Tibial artery (tissue), 4 donors: ENCODE data around the gene BCAN.

Experiments used
- DNase-seq, 2 donors: peaks; one replicate each; pipeline ENCODE4 v3.0.0-alpha.2; 2019
- H3K27ac ChIP-seq, 2 donors: fragments of 200-600 bp; sonication (generic) in 1 of 2; 1 replicate in 1 of 2; 2 replicates in 1 of 2; pipeline ENCODE4 v1.5.1; 2018 to 2019; ENCODE audit warnings: mild to moderate bottlenecking in 1 of 2
- H3K27me3 ChIP-seq, 2 donors: fragments of 200-600 bp; sonication (generic) in 1 of 2; one replicate each; pipeline versions ENCODE4 v1.5.1 to v1.6.0; 2016 to 2019
- H3K36me3 ChIP-seq, 3 donors: fragments of 200-600 bp; sonication (generic) in 2 of 3; one replicate each; pipeline ENCODE4 v1.5.1; 2016 to 2019; ENCODE audit warnings: mild to moderate bottlenecking in 2 of 3
- H3K4me1 ChIP-seq, 4 donors: fragments of 200-600 bp; sonication (generic) in 2 of 4; 1 replicate in 3 of 4; 2 replicates in 1 of 4; pipeline ENCODE4 v1.5.1; 2016 to 2019
- H3K4me3 ChIP-seq, 2 donors: fragments of 200-600 bp; sonication (generic) in 1 of 2; 1 replicate in 1 of 2; 2 replicates in 1 of 2; pipeline ENCODE4 v1.5.1; 2018 to 2019; ENCODE audit warnings: mild to moderate bottlenecking in 2 of 2
- H3K9me3 ChIP-seq, 3 donors: fragments of 200-600 bp; sonication (generic) in 1 of 3; one replicate each; pipeline ENCODE4 v1.5.1; 2016 to 2019
- intact Hi-C: fragments of 100-400 bp; cut with DNase I; formaldehyde crosslinking; loops from one replicate; pipeline ENCODE4 v1.15.0; 2023; ENCODE audit warnings: low total_unique reads
- TF ChIP-seq, protein P1 (sequence below), 2 experiments: fragments of 200-600 bp in 1 of 2; fragments of 450-650 bp in 1 of 2; IDR thresholded peaks; one replicate each; pipeline ENCODE4 v1.5.1; 2017 to 2019; ENCODE audit warnings: antibody characterized with exemption in 2 of 2, mild to moderate bottlenecking in 1 of 2, moderate library complexity in 1 of 2

BCAN gene

DNA sequence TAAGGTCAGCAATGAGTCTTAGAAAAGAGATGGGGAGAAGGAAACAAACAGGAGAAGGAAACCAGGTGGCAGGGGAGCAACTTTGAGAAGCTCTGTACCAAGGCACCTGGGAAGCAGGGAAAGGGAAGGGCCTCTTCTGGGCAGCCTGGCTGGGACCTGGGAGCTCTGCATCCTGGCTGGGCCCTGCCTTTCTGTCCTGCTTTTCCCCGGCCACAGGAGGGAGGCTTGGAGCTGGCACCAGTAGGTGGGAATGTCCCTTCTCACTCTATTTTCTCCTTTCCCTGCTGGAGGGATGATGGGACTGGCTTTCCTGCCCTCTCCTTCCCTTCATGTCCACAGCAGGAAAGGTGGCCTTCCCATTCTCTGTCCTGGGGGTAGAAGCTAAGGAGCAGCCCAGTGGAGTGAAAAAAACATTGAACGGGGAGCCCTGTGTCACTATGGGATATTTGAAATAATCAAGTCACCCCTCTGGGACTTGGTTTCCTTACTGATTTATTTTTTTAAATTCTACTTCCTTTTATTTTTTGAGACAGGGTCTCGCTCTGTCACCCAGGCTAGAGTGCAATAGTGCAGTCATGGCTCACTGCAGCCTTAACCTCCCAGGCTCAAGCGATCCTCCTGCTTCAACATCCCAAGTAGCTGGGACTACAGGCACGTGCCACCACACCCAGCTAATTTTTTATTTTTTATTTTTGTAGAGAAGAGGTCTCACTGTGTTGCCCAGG lies 40.4 kb downstream of the BCAN start:
- Histone ChIP-seq H3K27me3 (peaks cover 0 to 79% of the 10 kb centered on the region in 2 donors), H3K36me3 (no peaks in the 10 kb centered on the region), H3K27ac (no peak overlapping the region), H3K4me3 (no peak overlapping the region), H3K9me3 (no peaks in the 10 kb centered on the region), H3K4me1 (peaks cover 0 to 12% (median 6%) of the 10 kb centered on the region in 4 donors)
- no peak for DNase-seq
- TF ChIP-seq, protein P1, sequence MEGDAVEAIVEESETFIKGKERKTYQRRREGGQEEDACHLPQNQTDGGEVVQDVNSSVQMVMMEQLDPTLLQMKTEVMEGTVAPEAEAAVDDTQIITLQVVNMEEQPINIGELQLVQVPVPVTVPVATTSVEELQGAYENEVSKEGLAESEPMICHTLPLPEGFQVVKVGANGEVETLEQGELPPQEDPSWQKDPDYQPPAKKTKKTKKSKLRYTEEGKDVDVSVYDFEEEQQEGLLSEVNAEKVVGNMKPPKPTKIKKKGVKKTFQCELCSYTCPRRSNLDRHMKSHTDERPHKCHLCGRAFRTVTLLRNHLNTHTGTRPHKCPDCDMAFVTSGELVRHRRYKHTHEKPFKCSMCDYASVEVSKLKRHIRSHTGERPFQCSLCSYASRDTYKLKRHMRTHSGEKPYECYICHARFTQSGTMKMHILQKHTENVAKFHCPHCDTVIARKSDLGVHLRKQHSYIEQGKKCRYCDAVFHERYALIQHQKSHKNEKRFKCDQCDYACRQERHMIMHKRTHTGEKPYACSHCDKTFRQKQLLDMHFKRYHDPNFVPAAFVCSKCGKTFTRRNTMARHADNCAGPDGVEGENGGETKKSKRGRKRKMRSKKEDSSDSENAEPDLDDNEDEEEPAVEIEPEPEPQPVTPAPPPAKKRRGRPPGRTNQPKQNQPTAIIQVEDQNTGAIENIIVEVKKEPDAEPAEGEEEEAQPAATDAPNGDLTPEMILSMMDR (IDR thresholded peaks at IDR 0.05): no peak
- intact Hi-C loops: no loop called here

DNA sequence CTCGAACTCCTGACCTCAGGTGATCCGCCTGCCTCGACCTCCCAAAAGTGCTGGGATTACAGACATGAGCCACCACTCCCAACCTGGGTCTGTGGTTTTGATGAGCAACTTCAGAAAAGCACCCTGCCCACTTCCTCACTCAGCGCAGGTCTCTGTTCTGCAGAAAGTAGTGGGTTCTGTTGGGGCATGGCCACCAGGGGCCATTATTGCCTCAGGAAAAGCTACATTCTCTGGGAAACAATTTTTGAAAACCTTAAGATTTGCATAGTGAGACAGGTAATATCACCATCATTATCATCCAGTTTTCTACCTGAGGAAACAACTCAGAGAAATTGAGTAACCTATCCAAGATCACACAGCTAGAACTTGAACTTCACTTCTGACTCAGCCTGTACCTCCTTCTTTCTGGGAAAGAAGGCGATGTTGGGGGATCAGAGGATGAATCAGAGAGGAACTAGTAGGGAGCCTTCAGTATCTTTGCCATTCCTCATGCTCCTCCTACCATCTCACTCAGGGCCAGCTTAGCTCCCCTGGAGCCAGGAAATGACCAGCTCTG lies 42.4 kb downstream of the BCAN start:
- intact Hi-C loops: loop anchor here (2.0 kb wide), 1 partner anchor 58 kb away; no protein-coding TSS in a partner anchor
- Histone ChIP-seq H3K36me3 (no peaks in the 10 kb centered on the region), H3K27me3 (peaks cover 0 to 69% of the 10 kb centered on the region in 2 donors)

DNA sequence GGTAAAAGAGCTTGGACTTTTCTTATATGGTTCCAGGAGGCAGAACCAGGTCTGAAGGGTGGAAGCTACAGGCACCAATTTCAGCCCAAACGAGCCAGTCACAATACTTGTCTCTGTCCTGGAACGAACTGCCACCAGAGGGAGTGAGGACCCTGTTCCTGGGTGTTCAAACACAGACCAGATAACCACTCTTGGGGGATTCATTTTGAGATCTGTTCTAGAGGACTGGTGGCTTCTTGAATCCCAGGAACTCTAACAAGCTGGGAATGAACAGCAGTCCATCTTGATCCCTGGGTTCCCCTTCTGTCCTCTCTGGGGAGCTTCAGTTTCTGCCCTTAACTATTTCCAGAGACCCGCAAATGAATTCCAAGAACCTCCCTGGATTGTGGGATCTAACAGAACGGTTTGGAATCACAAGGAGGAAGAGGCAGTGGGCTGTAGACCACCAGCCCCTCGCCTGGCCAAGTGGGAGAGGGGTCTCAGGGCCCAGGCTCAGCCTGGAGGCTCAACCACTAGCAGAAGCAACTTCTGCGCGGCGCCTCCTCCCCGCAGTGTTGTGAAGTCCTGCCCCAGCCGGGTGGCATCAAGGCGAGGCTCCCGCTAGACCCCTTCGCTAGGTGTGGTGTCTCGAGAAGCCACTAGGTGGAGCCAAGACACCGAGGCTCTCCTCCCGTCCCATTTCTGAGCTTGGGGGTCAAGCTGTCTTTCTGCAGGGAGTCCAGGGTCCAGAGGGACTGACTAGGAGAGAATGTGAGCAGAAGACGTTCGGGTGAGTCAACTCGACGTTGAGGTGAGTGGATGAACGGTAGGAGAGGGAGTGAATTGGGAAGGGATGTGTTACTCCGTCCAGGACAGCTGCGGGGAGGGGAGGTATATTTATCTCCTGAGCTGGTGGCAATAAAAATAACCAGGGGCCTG lies 47.4 kb downstream of the BCAN start:
- Histone ChIP-seq H3K27me3 (peaks cover 3 to 71% of the 10 kb centered on the region in 2 donors), H3K4me1 (peaks cover 0 to 43% (median 11%) of the 10 kb centered on the region in 4 donors), H3K36me3 (no peaks in the 10 kb centered on the region), H3K4me3 (no peak overlapping the region), H3K27ac (no peak overlapping the region), H3K9me3 (no peaks in the 10 kb centered on the region)
- peak; percentile 74 to 84 for DNase-seq
- TF ChIP-seq, protein P1 (IDR thresholded peaks at IDR 0.05): peak; percentile 94
- intact Hi-C loops: no loop called here

More for the DNA sequence above, 42.4 kb downstream of the BCAN start:
- H3K4me3 ChIP-seq: no peak overlapping the region
- DNase-seq: no peak
- H3K27ac ChIP-seq: no peak overlapping the region
- H3K4me1 ChIP-seq: peaks cover 0 to 7% (median 4%) of the 10 kb centered on the region in 4 donors
- TF ChIP-seq, protein P1 (IDR thresholded peaks at IDR 0.05): no peak
- no peaks in the 10 kb centered on the region for H3K9me3 ChIP-seq

DNA sequence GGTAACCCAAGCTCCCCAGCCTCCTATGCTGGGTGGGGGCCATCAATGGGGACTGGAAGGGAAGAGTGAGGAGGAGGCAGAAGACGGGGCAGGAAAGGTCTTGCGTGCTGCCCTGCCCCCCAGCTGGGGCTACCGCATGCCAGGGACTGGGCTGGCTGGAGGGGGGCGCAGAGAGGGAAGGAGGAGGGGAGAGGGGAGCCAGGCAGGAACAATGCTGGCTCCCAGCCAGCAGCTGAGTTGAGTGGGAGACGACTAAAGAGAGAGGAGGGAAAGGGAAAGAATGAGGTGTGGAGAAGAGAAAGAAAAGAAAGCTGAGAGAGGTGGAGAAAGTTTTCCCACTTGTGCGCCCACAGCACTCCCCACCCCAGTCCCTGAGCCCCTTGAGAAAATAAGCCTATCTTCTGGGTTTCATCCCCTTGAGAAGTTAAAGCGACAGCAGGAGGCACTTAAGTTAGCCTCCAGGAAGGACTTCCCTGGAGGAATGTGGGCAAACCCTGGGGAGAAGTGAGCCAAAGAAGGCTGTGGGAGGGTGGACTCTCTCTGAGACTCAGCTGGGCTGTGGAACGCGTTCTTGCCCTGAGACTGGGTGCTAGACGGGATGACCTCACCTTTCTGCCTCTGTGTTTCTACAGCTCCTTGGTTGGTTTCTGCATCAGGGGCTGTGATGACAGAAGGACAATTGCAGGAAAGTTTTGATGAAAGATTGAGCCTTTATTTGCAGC lies 48.2 kb downstream of the BCAN start:
- TF ChIP-seq, protein P1 (IDR thresholded peaks at IDR 0.05): no peak
- H3K4me1 ChIP-seq: peaks cover 0 to 43% (median 11%) of the 10 kb centered on the region in 4 donors
- no peaks in the 10 kb centered on the region for H3K36me3 ChIP-seq
- DNase-seq: no peak
- intact Hi-C loops: no loop called here
- no peaks in the 10 kb centered on the region for H3K9me3 ChIP-seq
- no peak overlapping the region for H3K4me3 ChIP-seq
- peaks cover 3 to 67% of the 10 kb centered on the region in 2 donors for H3K27me3 ChIP-seq
- no peak overlapping the region for H3K27ac ChIP-seq

DNA sequence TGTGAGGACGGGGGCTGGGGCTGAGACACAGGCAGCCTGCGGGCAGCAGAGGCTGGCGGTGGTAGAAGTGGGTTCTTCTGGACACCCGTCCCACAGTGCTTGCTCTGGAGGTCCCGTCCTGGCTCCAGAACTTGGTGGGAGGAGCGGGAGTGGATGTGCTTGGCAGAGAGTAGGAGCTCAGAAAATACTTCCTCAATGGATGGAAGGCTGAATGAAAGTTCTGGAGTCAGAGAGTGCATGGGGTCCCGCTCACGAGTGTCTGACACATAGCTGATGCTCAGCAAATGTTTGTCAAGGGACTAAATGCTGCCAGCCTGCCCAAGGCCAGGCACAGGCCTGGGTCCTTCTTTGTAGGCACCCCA lies 48.7 kb downstream of the BCAN start:
- Histone ChIP-seq H3K27ac (no peak overlapping the region), H3K27me3 (peaks cover 3 to 64% of the 10 kb centered on the region in 2 donors), H3K9me3 (no peaks in the 10 kb centered on the region), H3K4me1 (peaks cover 0 to 43% (median 11%) of the 10 kb centered on the region in 4 donors), H3K36me3 (no peaks in the 10 kb centered on the region), H3K4me3 (no peak overlapping the region)
- TF ChIP-seq, protein P1 (IDR thresholded peaks at IDR 0.05): no peak
- DNase-seq: no peak
- intact Hi-C loops: no loop called here
